Glutamatergic neuron (in vitro differentiated cells): ENCODE measurements around the gene GSK3A. TPM values are rescaled to one million over a fixed set of nuclear protein-coding genes. Genes with fewer than 3 reads are reported as not detected.

Source experiments
- DNase-seq: peaks from one replicate; pipeline ENCODE4 v3.0.0; 2022
- H3K27ac Mint-ChIP-seq: one replicate; pipeline ENCODE4 v1.8.0; 2020; ENCODE audit warnings: mild to moderate bottlenecking, mixed read lengths, inconsistent platforms; ENCODE audit not compliant: unreplicated experiment
- H3K27me3 Mint-ChIP-seq: one replicate; pipeline ENCODE4 v1.8.0; 2020; ENCODE audit warnings: mild to moderate bottlenecking, moderate library complexity, mixed read lengths, inconsistent platforms; ENCODE audit not compliant: unreplicated experiment
- H3K36me3 Mint-ChIP-seq: one replicate; pipeline ENCODE4 v1.8.0; 2020; ENCODE audit warnings: mild to moderate bottlenecking, mixed read lengths, inconsistent platforms; ENCODE audit not compliant: unreplicated experiment
- H3K4me1 Mint-ChIP-seq: one replicate; pipeline ENCODE4 v1.8.0; 2020; ENCODE audit warnings: mild to moderate bottlenecking, low read depth, mixed read lengths, inconsistent platforms; ENCODE audit not compliant: unreplicated experiment
- H3K4me3 Mint-ChIP-seq: one replicate; pipeline ENCODE4 v1.8.0; 2020; ENCODE audit warnings: mild to moderate bottlenecking, mixed read lengths, inconsistent platforms; ENCODE audit not compliant: unreplicated experiment
- H3K9me3 Mint-ChIP-seq: one replicate; pipeline ENCODE4 v1.8.0; 2020; ENCODE audit warnings: mild to moderate bottlenecking, moderate library complexity, mixed read lengths, inconsistent platforms; ENCODE audit not compliant: unreplicated experiment
- total RNA-seq: library from RNA; stranded (reverse); fragmentation: NEBNext Ultra II Directional; extraction: Animal tissue kit (Norgen Biotek cat#: 25700); gene quantifications from one replicate; pipeline ENCODE4 v1.2.1, GENCODE V29; 2021; ENCODE audit not compliant: unreplicated experiment
- TF ChIP-seq, protein P1 (sequence below): fragments of 200-600 bp; sonication (generic); IDR thresholded peaks from one replicate; pipeline ENCODE4 v1.5.0; 2021; ENCODE audit not compliant: partially characterized antibody, unreplicated experiment

Gene GSK3A
- total RNA-seq, 1 donor from 2014 or later, result 83.2 TPM

DNA sequence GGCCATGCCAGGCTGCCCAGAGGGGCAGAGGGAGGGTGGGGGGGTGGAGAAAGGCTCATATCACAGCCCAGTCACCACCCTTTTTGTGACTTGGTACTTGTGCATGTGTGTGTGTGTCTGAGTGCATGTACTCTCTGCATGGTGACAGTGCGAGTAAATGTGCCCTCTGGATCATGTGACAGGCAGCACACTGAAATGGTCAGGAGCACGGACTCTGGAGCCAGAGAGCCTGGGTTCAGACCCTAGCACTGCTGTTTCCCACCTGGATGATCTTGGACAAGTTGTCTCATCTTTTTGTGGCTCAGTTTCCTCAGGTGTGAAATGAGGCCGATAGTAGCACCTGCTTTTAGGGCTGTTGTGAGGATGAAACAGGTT, 28.6 kb upstream of the GSK3A start:
- H3K9me3 Mint-ChIP-seq, result peaks cover 7% of the 10 kb centered on the region
- peaks cover 21% of the 10 kb centered on the region for H3K4me1 Mint-ChIP-seq
- TF ChIP-seq, protein P1, sequence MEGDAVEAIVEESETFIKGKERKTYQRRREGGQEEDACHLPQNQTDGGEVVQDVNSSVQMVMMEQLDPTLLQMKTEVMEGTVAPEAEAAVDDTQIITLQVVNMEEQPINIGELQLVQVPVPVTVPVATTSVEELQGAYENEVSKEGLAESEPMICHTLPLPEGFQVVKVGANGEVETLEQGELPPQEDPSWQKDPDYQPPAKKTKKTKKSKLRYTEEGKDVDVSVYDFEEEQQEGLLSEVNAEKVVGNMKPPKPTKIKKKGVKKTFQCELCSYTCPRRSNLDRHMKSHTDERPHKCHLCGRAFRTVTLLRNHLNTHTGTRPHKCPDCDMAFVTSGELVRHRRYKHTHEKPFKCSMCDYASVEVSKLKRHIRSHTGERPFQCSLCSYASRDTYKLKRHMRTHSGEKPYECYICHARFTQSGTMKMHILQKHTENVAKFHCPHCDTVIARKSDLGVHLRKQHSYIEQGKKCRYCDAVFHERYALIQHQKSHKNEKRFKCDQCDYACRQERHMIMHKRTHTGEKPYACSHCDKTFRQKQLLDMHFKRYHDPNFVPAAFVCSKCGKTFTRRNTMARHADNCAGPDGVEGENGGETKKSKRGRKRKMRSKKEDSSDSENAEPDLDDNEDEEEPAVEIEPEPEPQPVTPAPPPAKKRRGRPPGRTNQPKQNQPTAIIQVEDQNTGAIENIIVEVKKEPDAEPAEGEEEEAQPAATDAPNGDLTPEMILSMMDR, result no peak
- no peak for DNase-seq
- peak overlapping the region; percentile 67 for H3K4me3 Mint-ChIP-seq
- H3K27me3 Mint-ChIP-seq, result peaks cover 4% of the 10 kb centered on the region
- no peaks in the 10 kb centered on the region for H3K36me3 Mint-ChIP-seq
- H3K27ac Mint-ChIP-seq, result no peak overlapping the region

DNA sequence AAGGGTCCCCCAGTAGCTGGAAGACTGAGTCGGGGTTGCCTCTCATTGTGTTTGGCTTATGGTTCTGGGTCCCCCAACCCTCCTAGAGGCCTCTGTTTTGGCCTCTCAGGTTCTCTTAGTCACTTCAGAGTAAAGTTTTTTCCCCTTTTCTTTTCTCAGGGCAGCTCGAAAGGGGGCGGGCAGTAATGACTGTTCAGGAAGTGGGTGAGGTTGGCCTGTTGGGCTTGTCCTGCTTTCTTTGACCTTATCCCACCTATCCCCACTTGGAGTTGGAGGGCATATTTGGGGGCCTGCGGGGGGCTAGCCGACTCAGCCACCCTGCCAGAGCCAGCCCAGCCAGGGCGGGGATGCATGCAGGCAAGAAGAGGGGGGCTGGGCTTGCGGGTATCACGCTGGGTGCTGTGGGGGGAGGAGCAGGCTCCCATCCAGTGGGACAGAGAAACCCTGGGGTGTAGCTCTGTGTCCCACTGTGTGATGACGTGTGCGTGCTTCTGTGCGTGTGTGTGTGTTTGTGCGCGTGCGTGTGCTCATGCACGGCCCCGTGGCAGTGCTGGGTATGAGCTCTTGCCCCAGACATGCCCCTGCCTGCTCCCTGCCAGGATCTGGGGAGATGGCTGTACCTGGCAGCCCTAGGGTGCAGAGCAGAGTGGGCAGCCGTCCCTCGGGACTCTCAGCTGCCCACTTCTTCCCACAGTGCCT, 28.1 kb upstream of the GSK3A start:
- Mint-ChIP-seq H3K9me3 (peaks cover 7% of the 10 kb centered on the region), H3K4me1 (peaks cover 24% of the 10 kb centered on the region), H3K4me3 (peak overlapping the region; percentile 97), H3K27me3 (peaks cover 6% of the 10 kb centered on the region), H3K27ac (no peak overlapping the region), H3K36me3 (no peaks in the 10 kb centered on the region)
- no peak for DNase-seq
- TF ChIP-seq, protein P1, result no peak

DNA sequence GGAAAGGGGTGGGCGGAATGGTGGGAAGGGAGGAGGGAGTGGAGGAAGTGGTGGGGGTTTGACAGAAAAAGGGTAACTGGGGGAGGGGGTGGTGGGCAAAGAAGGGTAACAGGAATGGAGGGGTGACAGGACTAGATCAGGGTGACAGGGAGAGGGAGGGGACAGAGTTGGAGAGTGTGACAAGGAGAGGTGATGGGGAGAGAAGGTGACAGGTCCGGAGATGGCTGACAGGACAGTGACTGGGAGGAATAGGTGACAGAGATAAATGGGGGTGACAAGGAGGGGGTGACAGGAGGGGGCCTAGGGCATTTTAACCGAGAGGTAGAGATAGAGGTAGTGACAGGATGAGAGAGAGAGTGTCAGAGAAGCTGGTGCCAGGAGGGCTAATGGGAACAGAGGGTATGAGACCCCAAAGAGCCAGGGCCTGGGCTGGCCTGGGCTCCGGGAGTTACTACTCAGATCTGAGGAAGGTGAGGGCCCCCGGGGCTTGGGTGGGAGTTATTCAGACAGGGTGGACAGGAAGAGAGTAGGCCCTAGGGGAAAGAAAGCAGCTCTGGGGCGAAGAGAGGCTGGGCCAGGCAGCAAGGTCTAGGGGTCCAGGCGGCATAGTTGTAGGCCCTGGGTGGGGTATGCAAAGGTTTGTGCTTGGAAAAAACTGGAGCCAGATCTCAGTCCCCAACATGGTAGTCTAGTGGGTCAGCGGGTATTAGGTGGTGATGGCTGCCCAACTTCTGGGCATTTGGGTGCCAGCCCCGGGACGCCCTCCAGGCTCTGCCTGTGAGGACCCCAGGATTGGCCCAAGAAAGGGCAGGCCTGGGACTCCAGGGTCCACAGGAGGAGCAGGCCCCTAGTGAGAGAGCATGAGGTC, 27.3 kb upstream of the GSK3A start:
- Mint-ChIP-seq H3K36me3 (no peaks in the 10 kb centered on the region), H3K27me3 (peaks cover 6% of the 10 kb centered on the region), H3K4me1 (peaks cover 19% of the 10 kb centered on the region), H3K4me3 (peak overlapping the region; percentile 97), H3K27ac (peak overlapping the region; percentile 93), H3K9me3 (peaks cover 2% of the 10 kb centered on the region)
- TF ChIP-seq, protein P1, result no peak
- DNase-seq, result no peak

DNA sequence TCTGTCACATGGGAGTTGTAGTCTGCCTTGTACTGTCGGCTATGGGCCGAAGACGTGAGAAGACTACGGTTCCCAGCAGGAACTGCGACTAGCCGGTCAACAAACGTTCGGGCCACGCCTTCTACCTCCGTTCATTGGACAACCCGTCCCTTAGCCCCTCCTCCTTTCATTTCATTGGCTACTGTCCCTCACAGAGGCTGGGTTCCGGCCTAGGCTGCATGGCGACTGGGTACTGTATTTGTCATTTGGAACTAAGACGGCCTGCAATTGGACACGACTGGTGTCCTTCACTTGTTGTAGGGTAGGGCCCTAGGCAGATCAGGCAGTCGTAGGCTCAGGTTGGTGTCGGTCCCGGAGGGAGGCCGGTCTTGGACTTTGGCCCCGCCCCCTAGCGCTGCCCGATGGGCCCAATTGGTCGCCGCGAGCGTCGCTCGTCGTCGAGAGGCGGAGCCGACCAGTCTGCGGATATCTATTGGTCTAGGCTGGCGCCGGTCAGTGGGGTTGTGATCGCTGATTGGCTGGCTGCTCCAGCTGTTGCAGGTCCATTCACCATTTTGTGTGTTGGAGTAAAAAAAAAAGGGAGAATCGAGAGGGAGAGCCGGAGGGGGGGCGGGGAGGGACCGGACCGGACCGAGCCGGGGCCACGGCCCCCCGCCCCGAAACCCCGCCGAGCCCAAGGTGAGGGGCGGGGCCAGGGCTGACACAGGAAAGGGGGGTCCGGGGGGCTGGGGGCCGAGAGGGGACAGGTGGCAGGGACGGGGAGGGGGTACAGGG, 26.5 kb upstream of the GSK3A start, which contains the start of gene CIC:
Gene CIC, plus strand, starts transcription at position 549 of the 774 bp plus-strand sequence. CDS start 2,532 bp downstream, outside the sequence.
- peaks cover 6% of the 10 kb centered on the region for H3K27me3 Mint-ChIP-seq
- peaks cover 17% of the 10 kb centered on the region for H3K4me1 Mint-ChIP-seq
- H3K36me3 Mint-ChIP-seq, result no peaks in the 10 kb centered on the region
- DNase-seq, result peak; percentile 99
- H3K4me3 Mint-ChIP-seq, result peak within 1 kb of the TSS; percentile 97
- peak within 1 kb of the TSS; percentile 93 for H3K27ac Mint-ChIP-seq
- TF ChIP-seq, protein P1, result no peak
- peaks cover 2% of the 10 kb centered on the region for H3K9me3 Mint-ChIP-seq
